Parathyroid adenoma (tissue), 2 donors: Measurements from ENCODE around the gene THAP2.

Source experiments
- H2AFZ ChIP-seq: fragments of 300-600 bp; sonication (generic); one replicate; pipeline ENCODE4 v1.7.0; 2017; ENCODE audit warnings: antibody characterized with exemption, mild to moderate bottlenecking
- H3K27ac ChIP-seq: fragments of 300-600 bp; sonication (generic); one replicate; pipeline ENCODE4 v1.7.0; 2017
- H3K27me3 ChIP-seq: fragments of 300-600 bp; sonication (generic); one replicate; pipeline ENCODE4 v1.7.0; 2017; ENCODE audit warnings: low read length; ENCODE audit not compliant: control insufficient read depth, insufficient read depth
- H3K36me3 ChIP-seq: fragments of 300-600 bp; sonication (generic); one replicate; pipeline ENCODE4 v1.7.0; 2017; ENCODE audit warnings: low read length; ENCODE audit not compliant: control insufficient read depth, insufficient read depth
- H3K4me1 ChIP-seq: fragments of 300-600 bp; sonication (generic); one replicate; pipeline ENCODE4 v1.7.0; 2017; ENCODE audit warnings: control low read depth
- H3K4me2 ChIP-seq: fragments of 300-600 bp; sonication (generic); one replicate; pipeline ENCODE4 v1.7.0; 2017; ENCODE audit warnings: low read length
- H3K4me3 ChIP-seq: fragments of 300-600 bp; sonication (generic); one replicate; pipeline ENCODE4 v1.7.0; 2017; ENCODE audit warnings: low read depth, low read length
- H3K79me2 ChIP-seq: fragments of 300-600 bp; sonication (generic); one replicate; pipeline ENCODE4 v1.7.0; 2017; ENCODE audit warnings: control low read depth
- H3K9ac ChIP-seq: fragments of 300-600 bp; sonication (generic); one replicate; pipeline ENCODE4 v1.7.0; 2017; ENCODE audit warnings: mild to moderate bottlenecking
- H3K9me3 ChIP-seq: fragments of 300-600 bp; sonication (generic); one replicate; pipeline ENCODE4 v1.7.0; 2017; ENCODE audit warnings: low read length; ENCODE audit not compliant: control insufficient read depth
- TF ChIP-seq, protein P1 (sequence below): fragments of 300-600 bp; sonication (generic); IDR thresholded peaks from one replicate; pipeline ENCODE4 v1.7.0; 2017; ENCODE audit warnings: antibody characterized with exemption, mild to moderate bottlenecking
- donor health status: primary hyperparathyroidism.

The THAP2 gene

GRCh38 chr12:71648537-71648936 lies 15.6 kb upstream of the THAP2 start:
- H2AFZ ChIP-seq = no peak overlapping the region
- H3K9me3 ChIP-seq = no peaks in the 10 kb centered on the region
- TF ChIP-seq, protein P1, sequence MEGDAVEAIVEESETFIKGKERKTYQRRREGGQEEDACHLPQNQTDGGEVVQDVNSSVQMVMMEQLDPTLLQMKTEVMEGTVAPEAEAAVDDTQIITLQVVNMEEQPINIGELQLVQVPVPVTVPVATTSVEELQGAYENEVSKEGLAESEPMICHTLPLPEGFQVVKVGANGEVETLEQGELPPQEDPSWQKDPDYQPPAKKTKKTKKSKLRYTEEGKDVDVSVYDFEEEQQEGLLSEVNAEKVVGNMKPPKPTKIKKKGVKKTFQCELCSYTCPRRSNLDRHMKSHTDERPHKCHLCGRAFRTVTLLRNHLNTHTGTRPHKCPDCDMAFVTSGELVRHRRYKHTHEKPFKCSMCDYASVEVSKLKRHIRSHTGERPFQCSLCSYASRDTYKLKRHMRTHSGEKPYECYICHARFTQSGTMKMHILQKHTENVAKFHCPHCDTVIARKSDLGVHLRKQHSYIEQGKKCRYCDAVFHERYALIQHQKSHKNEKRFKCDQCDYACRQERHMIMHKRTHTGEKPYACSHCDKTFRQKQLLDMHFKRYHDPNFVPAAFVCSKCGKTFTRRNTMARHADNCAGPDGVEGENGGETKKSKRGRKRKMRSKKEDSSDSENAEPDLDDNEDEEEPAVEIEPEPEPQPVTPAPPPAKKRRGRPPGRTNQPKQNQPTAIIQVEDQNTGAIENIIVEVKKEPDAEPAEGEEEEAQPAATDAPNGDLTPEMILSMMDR = no peak
- H3K36me3 ChIP-seq = no peaks in the 10 kb centered on the region
- no peaks in the 10 kb centered on the region for H3K4me1 ChIP-seq
- no peaks in the 10 kb centered on the region for H3K27me3 ChIP-seq
- H3K9ac ChIP-seq = no peak overlapping the region
- H3K27ac ChIP-seq = no peak overlapping the region
- peaks cover 19% of the 10 kb centered on the region for H3K79me2 ChIP-seq
- no peak overlapping the region for H3K4me2 ChIP-seq
- no peak overlapping the region for H3K4me3 ChIP-seq

DNA sequence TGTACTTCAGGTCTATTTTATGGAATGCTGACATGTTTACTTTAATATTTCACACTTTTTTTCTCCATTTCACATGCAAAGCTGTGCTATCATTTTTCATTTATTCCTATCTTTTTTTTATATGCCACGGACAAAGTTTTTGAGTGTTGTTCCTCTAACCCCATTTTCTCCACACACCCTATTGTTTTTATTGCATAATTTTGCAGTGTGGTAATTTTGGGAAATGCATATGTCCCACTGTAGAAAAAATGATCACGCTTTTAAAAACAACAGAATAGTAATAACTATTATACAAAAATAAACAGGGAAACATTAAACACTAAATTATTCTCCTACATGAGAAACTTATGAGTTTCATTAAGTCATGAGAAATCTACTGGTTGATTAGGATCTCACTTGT lies 14.7 kb upstream of the THAP2 start:
- no peak overlapping the region for H2AFZ ChIP-seq
- H3K4me2 ChIP-seq = no peak overlapping the region
- no peak overlapping the region for H3K9ac ChIP-seq
- H3K4me1 ChIP-seq = no peaks in the 10 kb centered on the region
- H3K36me3 ChIP-seq = no peaks in the 10 kb centered on the region
- no peak overlapping the region for H3K4me3 ChIP-seq
- H3K27me3 ChIP-seq = no peaks in the 10 kb centered on the region
- peaks cover 26% of the 10 kb centered on the region for H3K79me2 ChIP-seq
- H3K27ac ChIP-seq = no peak overlapping the region
- no peaks in the 10 kb centered on the region for H3K9me3 ChIP-seq
- TF ChIP-seq, protein P1 = no peak

DNA sequence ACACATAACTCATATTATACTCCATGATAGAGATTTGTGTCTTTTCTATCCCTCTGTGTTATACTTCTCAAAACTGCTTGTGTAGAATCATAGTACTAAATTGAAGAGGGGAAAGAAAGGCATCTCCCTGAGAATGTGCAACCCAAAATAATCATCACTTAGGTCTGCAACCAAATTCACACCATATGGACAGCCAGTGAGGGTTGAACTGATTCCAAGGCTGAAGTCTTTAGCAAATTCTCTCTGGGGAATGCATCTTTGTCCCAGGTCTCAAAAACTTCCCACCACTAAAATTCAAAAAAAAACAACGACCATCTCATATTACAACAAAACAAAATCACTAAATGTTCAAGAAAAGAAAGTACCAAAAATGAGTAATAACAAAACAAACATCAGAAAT lies 11.4 kb upstream of the THAP2 start:
- no peaks in the 10 kb centered on the region for H3K9me3 ChIP-seq
- H3K27ac ChIP-seq = no peak overlapping the region
- H3K79me2 ChIP-seq = peaks cover 33% of the 10 kb centered on the region
- no peaks in the 10 kb centered on the region for H3K36me3 ChIP-seq
- H3K4me1 ChIP-seq = no peaks in the 10 kb centered on the region
- TF ChIP-seq, protein P1 = no peak
- H3K9ac ChIP-seq = no peak overlapping the region
- H3K4me2 ChIP-seq = no peak overlapping the region
- no peak overlapping the region for H3K4me3 ChIP-seq
- H3K27me3 ChIP-seq = no peaks in the 10 kb centered on the region
- no peak overlapping the region for H2AFZ ChIP-seq

DNA sequence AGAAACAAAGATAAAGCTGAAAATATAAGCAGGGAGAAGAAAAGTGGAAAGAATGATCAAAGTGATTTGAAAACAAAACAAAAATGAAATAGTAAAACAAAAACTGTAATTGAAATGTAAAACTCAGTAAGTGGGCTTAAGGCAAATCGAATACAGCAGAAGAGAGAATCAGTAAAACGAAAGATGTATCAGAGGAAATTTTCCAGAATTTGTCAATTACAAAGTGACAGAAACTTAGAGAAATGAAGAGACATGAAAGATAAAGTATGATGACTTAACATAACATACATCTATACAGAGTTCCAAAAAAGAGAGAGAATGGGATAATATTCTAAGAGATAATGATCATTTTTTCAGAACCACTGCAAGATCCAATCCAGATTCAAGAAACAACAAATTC lies 11.0 kb upstream of the THAP2 start:
- Histone ChIP-seq H3K27ac (no peak overlapping the region), H3K4me3 (no peak overlapping the region), H3K4me1 (no peaks in the 10 kb centered on the region), H3K27me3 (no peaks in the 10 kb centered on the region), H3K4me2 (no peak overlapping the region), H3K9ac (no peak overlapping the region), H3K36me3 (no peaks in the 10 kb centered on the region), H2AFZ (no peak overlapping the region), H3K79me2 (peaks cover 33% of the 10 kb centered on the region), H3K9me3 (no peaks in the 10 kb centered on the region)
- TF ChIP-seq, protein P1 = no peak

DNA sequence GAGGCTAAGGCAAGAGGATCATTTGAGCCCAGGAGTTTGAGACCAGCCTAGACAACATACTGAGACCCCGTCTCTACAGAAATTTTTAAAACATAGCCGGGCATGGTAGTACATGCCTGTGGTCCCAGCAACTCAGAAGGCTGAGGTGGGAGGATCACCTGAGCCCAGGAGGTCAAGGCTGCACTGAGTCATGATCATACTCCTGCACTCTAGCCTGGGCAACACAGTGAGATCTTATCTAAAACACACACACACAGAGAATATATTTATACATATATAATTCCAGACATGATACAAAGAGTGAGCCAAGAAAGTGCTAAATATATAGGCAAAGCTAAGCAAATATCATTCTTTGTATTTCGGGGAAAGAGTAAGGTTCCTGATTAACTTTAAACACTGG lies 9.9 kb upstream of the THAP2 start:
- TF ChIP-seq, protein P1 = no peak
- no peak overlapping the region for H3K27ac ChIP-seq
- H3K9me3 ChIP-seq = no peaks in the 10 kb centered on the region
- no peak overlapping the region for H3K4me2 ChIP-seq
- no peak overlapping the region for H2AFZ ChIP-seq
- H3K4me3 ChIP-seq = no peak overlapping the region
- H3K27me3 ChIP-seq = no peaks in the 10 kb centered on the region
- H3K79me2 ChIP-seq = peaks cover 31% of the 10 kb centered on the region
- no peaks in the 10 kb centered on the region for H3K4me1 ChIP-seq
- no peaks in the 10 kb centered on the region for H3K36me3 ChIP-seq
- H3K9ac ChIP-seq = no peak overlapping the region
